Right ventricle myocardium superior (tissue), 1 donor: ENCODE data around the gene CENPC. TPM values are rescaled to one million over a fixed set of nuclear protein-coding genes. Genes with fewer than 3 reads are reported as not detected.
"Not testable (repeated sequence)": the region's sequence is repeated elsewhere in the genome, so short reads cannot be mapped to it uniquely, and the experiment has no call there.

ENCODE experiments used
- ATAC-seq: fragments of 200-7000 bp; cut with Tn5 transposase; one replicate; pipeline ENCODE4 v1.9.1; 2020; ENCODE audit warnings: mild to moderate bottlenecking; ENCODE audit not compliant: poor library complexity
- DNase-seq: peaks from one replicate; pipeline ENCODE4 v3.0.0-alpha.2; 2020
- intact Hi-C: fragments of 100-400 bp; cut with DNase I; formaldehyde crosslinking; loops from one replicate; pipeline ENCODE4 v1.11.2; 2022
- total RNA-seq: library from RNA; stranded (reverse); fragmentation: NEBNext Ultra II Directional; extraction: Animal tissue kit (Norgen Biotek cat#: 25700); gene quantifications from one replicate; pipeline ENCODE4 v1.2.1, GENCODE V29; 2021
- donor health status: DM: no; HTN: yes; CAD: no; lungs with severe emphysema.

The CENPC gene
- total RNA-seq, 1 donor from 2014 or later = 6.9 TPM

DNA sequence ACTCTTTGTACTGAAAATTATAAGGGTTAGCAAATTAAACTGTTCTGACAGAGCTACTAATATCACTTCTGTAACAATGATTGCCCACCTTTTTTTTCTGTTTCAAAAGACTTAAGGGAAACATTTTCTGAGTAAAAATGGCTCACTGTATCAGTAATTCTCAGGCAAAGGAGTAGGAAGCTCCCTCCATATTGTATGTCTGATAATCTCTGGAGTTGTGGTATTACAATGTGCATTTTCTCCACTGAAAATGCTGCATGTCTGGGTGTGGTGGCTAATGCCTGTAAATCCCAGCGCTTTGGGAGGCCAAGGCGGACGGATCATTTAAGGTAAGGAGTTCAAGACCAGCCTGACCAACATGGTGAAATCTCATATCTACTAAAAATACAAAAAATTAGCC lies 8.8 kb upstream of the CENPC start:
- DNase-seq (no peak), ATAC-seq (no peak)
- intact Hi-C loops = no loop called here

DNA sequence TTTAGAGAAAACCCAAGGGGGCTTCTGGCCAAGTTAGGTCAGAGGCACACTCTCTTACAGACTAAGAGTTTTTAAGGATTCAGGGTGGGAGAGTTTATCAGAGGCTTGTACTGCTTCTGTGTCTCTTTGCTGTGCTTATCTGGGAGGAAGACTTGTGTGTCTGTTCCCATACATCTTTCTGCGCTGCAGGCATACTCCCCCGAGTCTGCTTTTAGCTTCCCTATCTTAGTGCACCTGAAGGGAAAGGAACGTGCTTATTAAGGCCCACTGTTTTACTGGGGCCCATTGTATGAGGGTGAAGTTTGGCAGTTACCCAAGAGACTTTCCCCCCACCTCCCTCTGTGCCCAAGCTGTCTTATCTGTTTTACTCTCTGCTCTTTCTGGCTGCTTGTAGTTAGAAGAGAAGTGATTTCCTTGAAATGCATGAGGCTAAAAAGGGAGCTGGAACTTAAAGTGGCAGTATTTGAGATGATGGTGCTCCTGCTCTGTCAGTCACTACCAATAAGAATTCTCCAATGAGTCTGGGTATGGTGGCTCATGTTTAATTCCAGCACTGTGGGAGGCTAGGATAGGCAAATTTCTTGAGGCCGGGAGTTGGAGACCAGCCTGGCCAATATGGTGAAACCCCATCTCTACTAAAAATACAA lies 7.0 kb upstream of the CENPC start:
- intact Hi-C loops, DNase-seq, ATAC-seq: not testable (repeated sequence)

DNA sequence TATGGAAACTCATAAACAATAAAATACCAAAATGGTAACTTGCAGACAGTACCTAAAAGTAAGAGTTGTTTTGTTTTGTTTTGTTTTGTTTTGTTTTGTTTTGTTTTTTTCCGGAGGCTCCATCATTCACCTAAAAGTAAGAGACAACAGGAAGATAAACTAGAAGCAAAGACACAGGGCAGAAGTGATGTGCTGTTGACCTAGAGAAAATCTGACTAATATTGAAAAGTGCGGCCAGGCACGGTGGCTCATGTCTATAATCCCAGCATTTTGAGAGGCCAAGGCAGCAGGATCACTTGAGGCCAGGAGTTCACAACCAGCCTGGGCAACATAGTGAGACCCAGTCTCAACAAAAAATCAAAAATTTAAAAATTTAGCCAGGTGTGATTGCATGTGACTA lies 5.6 kb upstream of the CENPC start:
- intact Hi-C loops = no loop called here
- ATAC-seq (no peak), DNase-seq (no peak)

DNA sequence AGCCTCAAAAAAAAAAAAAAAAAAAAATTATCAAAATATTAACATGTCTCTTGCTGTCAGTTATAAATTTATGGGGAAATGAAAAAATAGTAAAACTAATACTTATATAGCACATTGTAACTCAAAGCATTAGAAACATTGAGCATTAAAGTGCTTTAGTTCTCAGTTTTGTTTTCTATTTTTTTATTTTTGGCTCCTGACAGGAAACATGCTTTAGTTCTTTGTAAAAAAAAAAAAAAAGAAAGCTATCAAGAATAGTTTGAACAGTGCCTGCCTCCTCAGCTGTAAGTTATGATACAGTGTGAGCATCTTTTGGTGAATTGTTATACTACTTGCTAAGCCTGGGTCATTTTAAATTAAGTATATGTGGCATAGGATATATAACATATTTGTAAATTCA lies 5.1 kb upstream of the CENPC start:
- ATAC-seq (no peak), DNase-seq (no peak)
- intact Hi-C loops = no loop called here

DNA sequence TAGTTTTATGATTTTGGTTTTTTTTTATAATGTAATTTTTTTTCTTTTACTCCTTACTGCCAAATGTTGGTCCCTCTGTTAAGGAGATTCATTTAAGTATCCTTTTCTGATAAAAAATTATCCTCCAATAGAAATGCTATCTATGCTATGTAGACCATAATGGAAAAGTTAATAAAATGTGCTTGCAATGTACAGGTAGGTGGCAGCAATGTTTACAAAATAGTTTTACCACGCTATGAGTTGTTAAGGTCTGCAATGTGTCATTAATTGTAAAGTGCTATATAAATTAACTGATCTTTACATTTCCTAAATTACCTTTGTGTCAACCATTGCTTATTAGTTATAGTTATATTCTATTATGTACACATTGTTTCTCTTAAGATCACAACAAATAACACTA lies 3.8 kb upstream of the CENPC start:
- ATAC-seq = no peak
- no peak for DNase-seq
- intact Hi-C loops = loop anchor here (10.0 kb wide), 1 partner anchor 156 kb away; the partner anchor contains the start of gene UBA6

DNA sequence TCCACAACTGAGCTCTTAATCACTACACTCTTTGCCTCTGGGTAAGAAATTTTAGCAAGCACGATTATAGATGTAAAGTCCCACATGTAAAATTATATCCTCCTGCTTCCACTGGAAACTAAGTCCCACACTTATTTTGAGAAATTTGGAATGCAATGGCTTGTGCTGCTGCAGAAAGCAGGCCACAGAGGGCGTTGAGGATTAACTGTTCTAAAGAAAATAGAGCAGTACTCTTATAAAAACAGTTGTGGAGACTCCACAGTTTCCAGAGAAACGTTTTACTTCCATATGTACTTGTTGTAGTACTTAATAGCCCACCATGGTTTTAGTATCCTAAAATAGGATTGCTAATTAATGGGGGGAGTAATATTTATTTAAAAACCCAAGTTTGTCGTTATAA lies 1.7 kb upstream of the CENPC start:
- no peak for DNase-seq
- intact Hi-C loops = loop anchor here (10.0 kb wide), 1 partner anchor 158 kb away; the partner anchor contains the start of gene UBA6
- no peak for ATAC-seq

DNA sequence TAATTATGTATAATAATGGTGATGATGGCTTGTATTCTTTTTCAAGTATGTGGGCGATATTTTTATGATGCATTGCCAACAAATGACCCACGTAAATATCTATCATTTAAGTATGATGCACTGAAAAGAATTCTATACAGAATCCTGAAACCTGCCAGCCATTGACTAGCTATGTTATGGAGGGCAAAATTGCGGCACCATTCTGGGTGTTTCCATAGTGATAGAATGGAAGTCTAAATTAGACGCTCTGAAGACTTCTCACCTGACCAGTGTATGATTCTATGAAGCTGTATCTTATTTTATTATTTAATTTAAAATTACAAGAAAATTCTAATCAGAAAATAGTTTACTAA lies 677 bp upstream of the CENPC start:
- DNase-seq (no peak), ATAC-seq (no peak)
- intact Hi-C loops = loop anchor here (10.0 kb wide), 1 partner anchor 159 kb away; the partner anchor contains the start of gene UBA6

DNA sequence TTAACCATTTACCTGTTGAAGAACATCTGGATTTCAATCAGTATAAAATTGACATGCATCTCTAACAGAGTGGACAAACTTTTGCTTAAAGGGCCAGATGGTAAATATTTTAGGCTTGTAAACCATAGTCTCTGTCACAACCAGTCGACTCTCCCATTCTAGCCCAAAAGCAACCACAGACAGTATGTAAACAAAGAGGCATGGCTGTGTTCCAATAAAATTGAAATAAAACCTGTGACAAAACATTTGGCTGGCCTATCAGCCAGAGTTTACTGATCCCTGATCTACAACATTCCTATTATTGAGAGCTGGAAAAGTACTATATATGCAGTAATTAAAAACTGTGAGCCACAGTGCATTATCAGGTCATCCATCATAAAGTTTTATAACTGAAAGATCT lies 3.2 kb downstream of the CENPC start:
- intact Hi-C loops = loop anchor here (10.0 kb wide), 1 partner anchor 163 kb away; the partner anchor contains the start of gene UBA6

DNA sequence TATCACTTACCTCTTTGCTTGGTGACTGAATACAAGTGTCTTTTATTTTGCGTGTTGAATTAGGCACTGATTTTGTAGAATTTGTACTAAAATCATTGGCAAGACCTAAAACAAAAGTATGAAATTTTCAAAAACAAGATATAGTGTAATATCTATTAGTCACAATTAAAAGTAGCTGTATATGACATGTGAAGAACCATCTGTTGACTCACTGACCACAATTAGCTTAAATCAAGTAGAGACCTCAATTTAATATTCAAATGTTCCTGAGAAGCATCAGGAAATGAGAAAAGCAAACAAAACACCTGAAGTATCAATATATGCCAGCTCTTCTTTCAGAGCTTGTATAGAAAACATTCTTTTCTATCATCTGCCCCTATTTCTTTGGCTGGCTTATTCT lies 5.5 kb downstream of the CENPC start:
- ATAC-seq (no peak), DNase-seq (no peak)
- intact Hi-C loops = loop anchor here (10.0 kb wide), 1 partner anchor 165 kb away; the partner anchor contains the start of gene UBA6

More for the DNA sequence above, 3.2 kb downstream of the CENPC start:
- ATAC-seq (no peak), DNase-seq (no peak)

DNA sequence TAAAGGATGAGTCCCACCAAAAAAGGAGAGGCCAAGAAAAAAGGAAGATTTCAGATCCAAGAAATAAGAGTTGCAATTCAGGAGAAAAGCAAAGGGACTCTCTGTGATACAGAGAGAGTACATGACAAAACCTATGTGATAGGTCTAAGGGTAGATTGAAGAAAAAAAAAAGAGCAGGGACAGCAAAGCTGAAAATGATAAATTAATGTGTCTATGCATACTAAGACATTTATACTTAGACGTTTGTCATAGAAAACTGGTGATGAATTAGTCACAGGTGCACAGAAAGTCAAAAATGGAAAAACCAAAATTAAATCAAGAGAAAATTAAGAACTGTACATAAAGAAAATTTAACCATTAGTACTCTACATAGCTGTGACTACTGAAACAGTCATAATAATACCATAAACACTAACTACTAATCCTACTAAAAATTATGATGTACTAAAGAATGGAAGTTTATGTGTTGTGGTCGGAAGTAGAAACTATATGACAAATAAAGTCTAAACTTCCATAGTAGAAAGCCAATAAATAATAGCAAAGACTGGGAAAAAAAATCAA lies 9.9 kb downstream of the CENPC start:
- ATAC-seq = no peak
- intact Hi-C loops = no loop called here
- DNase-seq = no peak

DNA sequence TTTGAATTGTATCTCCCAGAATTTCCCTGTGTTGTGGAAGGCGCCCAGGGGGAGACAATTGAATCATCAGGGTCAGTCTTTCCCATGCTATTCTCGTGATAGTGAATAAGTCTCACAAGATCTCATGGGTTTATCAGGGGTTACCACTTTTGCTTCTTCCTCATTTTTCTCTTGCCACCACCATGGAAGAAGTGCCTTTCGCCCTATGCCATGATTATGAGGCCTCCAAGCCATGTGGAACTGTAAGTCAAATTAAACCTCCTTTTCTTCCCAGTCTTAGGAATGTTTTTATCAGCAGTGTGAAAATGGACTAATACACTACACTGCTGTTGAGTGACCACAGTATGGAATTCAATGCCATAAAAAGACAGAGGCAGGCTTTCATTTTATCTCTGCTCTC lies 12.2 kb downstream of the CENPC start:
- DNase-seq = no peak
- no peak for ATAC-seq
- intact Hi-C loops = no loop called here

DNA sequence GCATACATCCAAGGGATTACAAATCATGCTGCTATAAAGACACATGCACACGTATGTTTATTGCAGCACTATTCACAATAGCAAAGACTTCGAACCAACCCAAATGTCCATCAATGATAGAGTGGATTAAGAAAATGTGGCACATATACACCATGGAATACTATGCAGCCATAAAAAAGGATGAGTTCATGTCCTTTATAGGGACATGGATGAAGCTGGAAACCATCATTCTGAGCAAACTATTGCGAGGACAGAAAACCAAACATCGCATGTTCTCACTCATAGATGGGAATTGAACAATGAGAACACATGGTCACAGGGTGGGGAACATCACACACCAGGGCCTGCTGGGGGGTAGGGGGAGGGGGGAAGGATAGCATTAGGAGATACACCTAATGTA lies 12.9 kb downstream of the CENPC start:
- intact Hi-C loops, DNase-seq, ATAC-seq: not testable (repeated sequence)

DNA sequence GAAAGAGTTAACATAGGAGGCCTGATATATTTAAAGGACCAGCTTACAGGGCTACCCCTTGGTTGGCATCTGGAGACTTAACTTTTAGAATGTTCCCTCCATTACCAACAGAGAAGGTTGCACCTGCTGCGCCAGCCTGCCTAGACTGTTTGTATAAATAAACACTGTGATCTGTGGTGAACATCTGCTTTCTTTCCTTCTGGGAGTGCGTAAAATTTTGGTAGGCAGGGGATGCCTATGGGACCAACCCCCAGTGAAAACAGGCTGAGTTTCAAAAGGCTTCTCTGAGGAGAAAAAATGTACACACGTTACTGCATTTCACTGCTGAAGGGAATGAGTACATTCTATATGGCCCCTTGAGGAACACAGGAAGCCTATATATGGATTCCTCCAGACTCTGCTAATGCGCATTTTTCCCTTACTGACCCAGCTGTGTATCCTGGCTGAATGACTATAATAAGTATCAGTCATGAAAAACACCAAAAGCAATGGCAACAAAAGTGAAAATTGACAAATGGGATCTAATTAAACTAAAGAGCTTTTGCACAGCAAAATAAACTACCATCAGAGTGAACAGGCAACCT lies 13.8 kb downstream of the CENPC start:
- DNase-seq = no peak
- ATAC-seq = no peak
- intact Hi-C loops = no loop called here

DNA sequence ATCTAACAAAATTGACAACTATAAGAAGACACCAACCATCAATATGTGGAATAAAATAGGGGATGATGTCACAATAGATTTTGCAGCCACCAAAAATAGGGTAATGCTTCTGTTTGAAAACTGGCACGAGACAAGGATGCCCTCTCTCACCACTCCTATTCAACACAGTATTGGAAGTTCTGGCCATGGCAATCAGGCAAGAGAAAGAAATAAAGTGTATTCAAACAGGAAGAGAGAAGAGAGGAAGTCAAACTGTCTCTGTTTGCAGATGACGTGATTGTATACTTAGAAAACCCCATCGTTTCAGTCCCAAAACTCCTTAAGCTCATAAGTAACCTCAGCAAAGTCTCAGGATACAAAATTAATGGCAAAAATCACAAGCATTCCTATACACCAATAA lies 21.2 kb downstream of the CENPC start:
- intact Hi-C loops, ATAC-seq, DNase-seq: not testable (repeated sequence)

DNA sequence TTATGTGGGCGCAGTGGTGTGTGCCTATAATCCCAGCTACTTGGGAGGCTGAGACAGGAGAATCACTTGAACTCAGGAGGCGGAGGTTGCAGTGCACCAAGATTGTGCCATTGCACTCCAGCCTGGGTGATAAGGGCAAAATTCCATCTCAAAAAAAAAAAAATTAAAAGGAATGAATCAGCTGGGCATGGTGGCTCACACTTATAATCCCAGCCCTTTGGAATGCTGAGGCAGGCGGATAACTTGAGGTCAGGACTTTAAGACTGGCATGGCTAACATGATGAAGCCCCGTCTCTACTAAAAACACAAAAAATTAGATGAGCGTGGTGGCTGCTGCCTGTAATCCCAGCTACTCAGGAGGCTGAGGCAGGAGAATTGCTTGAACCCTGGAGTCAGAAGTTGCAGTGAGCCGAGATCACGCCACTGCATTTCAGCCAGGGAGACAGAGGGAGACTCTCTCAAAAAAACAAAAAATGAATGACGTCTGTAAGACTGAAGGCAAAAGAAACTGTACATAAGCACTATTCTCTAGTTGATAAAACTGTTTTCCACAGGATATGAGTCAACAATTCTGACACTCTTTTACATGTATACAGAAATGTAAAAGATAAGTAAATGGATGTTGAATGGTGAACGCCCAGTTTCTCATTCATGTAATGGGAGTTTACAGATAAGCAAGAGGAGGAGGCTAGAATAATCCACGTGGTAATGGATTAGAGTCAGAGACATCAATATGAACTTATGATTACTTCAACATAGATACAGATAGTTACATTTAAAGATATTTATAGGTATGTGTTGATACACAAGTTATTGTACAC lies 22.2 kb downstream of the CENPC start:
- DNase-seq (no peak), ATAC-seq (no peak)
- intact Hi-C loops = no loop called here

DNA sequence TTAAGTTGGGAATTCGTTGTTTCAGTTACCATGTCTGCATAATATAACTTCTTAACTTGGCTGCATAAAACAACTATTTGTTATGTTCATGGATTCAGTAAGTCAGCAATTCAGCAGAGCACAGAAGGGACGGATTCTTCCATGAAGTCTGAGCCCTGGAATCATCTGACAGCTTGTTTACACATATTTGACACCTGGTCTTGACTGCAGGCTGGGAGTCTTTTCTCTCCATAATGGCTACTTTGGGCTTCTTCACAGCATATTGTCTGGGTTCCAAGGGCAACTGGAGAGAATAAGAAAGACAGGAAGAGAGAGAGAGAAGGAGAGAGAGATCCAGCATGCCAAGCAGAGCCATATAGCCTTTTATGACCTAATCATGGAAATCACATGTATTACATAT lies 23.1 kb downstream of the CENPC start:
- DNase-seq (no peak), ATAC-seq (no peak)
- intact Hi-C loops = no loop called here

DNA sequence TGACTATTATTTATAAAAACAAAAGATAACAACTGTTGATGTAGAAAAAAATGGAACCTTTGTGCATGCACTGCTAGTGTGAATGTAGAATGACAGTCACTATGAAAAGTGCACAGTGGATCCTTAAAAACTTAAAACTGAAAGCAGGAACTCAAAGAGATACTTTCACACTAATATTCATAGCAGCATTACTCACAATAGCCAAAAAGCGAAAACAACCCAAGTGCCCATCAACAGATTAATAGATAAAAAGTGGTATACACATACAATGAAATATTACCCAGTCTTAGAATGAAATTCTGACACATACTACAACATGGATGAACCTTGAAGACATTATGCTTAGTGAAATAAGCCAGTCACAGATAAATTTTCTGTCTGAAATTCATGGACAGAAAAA lies 23.8 kb downstream of the CENPC start:
- intact Hi-C loops = no loop called here
- ATAC-seq = no peak
- no peak for DNase-seq

DNA sequence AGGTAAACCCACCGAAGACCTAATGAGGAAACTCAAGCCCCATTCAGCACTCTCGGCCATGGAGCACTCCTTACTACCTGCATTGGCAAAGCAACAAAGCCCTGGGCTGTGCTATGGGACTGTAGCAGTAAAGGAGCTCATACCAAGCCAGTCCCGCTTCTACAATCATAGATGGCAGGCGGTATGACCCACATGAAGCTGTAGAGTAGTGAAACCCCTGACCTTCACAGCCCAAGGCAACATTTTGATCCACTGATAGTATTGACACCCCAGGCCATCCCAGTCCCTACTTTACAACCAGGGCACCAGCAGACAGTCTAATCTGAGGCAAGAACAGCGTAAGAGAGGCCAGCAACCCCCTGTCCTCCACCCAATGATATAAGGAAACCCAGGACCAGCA lies 25.2 kb downstream of the CENPC start:
- ATAC-seq = no peak
- intact Hi-C loops = no loop called here
- no peak for DNase-seq

DNA sequence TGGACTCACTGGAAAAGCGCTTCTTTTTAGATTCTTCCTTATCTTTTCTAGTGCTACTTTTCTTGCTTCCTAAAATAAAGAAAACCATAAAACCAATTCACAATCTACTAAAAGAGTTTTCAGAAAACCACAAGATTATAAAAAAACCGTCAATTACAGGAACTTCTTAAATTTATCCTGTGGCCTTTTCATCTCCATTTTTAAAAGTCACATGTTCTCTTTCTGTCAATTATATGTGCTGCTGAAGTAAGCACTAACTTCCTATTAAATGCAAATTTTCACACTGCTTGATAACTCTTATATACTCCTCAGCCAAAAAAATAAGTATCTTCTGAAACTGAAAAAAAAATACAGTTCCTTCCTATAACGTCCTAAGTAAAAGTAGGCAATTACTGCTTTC lies 32.8 kb downstream of the CENPC start:
- DNase-seq = no peak
- intact Hi-C loops = no loop called here
- ATAC-seq = no peak
